Osteoblast (primary cell): ENCODE results near the gene SLC6A6. TPM values are rescaled to one million over a fixed set of nuclear protein-coding genes. Genes with fewer than 3 reads are reported as not detected.

Experiments used
- DNase-seq: peaks from one replicate; pipeline ENCODE4 v3.0.0; 2011; ENCODE audit warnings: low spot score, mixed read lengths; ENCODE audit not compliant: insufficient read length; ENCODE audit errors: missing footprints
- H2AFZ ChIP-seq: 2 replicates; pipeline ENCODE4 v1.6.0; 2011; ENCODE audit warnings: mild to moderate bottlenecking, low read length
- H3K27ac ChIP-seq: 2 replicates; pipeline ENCODE4 v1.5.1; 2011; ENCODE audit warnings: mild to moderate bottlenecking, low read depth, low read length, moderate library complexity
- H3K27me3 ChIP-seq: 2 replicates; pipeline ENCODE4 v1.6.0; 2012; ENCODE audit warnings: mild to moderate bottlenecking, control low read depth, inconsistent platforms, low read length, moderate library complexity; ENCODE audit not compliant: insufficient read depth
- H3K36me3 ChIP-seq: 2 replicates; pipeline ENCODE4 v1.5.1; 2011; ENCODE audit warnings: mild to moderate bottlenecking, low read length, control low read depth, moderate library complexity; ENCODE audit not compliant: insufficient read depth
- H3K4me1 ChIP-seq: 2 replicates; pipeline ENCODE4 v1.5.1; 2011; ENCODE audit warnings: mild to moderate bottlenecking, low read length, control low read depth, moderate library complexity; ENCODE audit not compliant: insufficient read depth
- H3K4me2 ChIP-seq: 2 replicates; pipeline ENCODE4 v1.6.0; 2011; ENCODE audit warnings: mild to moderate bottlenecking, low read length; ENCODE audit not compliant: insufficient read depth
- H3K4me3 ChIP-seq: fragments of 200-600 bp; sonication (generic); 3 replicates; pipeline ENCODE4 v1.5.1; 2012; ENCODE audit warnings: mild to moderate bottlenecking, low read length, inconsistent platforms; ENCODE audit not compliant: insufficient read depth
- H3K79me2 ChIP-seq: 2 replicates; pipeline ENCODE4 v1.6.0; 2012; ENCODE audit warnings: mild to moderate bottlenecking, low read length, control low read depth, inconsistent platforms; ENCODE audit not compliant: insufficient read depth
- H3K9me3 ChIP-seq: 2 replicates; pipeline ENCODE4 v1.5.1; 2011; ENCODE audit warnings: low read depth, low read length, control low read depth
- H4K20me1 ChIP-seq: 2 replicates; pipeline ENCODE4 v1.6.0; 2012; ENCODE audit warnings: mild to moderate bottlenecking, low read length, control low read depth; ENCODE audit not compliant: insufficient read depth
- total RNA-seq: library from RNA; depleted of rRNA; stranded (reverse); fragments of >200 nt; gene quantifications from 2 replicates; pipeline ENCODE4 v1.2.3, GENCODE V29; 2012
- TF ChIP-seq, protein P1 (sequence below): IDR thresholded peaks from 2 replicates; pipeline ENCODE4 v1.5.1; 2011; ENCODE audit warnings: mild to moderate bottlenecking, low read depth, low read length, moderate library complexity; ENCODE audit errors: extremely low read depth

SLC6A6 gene
- total RNA-seq, 1 donor: 86.5 TPM

- Histone ChIP-seq H3K79me2 (no peaks in the 10 kb centered on the region), H3K27ac (peak overlapping the region; percentile 32), H3K36me3 (peaks cover 99% of the 10 kb centered on the region), H3K27me3 (no peaks in the 10 kb centered on the region), H4K20me1 (no peaks in the 10 kb centered on the region), H3K4me3 (no peak overlapping the region), H3K4me2 (no peak overlapping the region), H3K9me3 (no peaks in the 10 kb centered on the region), H3K4me1 (peaks cover 6% of the 10 kb centered on the region), H2AFZ (no peak overlapping the region)
- TF ChIP-seq, protein P1, sequence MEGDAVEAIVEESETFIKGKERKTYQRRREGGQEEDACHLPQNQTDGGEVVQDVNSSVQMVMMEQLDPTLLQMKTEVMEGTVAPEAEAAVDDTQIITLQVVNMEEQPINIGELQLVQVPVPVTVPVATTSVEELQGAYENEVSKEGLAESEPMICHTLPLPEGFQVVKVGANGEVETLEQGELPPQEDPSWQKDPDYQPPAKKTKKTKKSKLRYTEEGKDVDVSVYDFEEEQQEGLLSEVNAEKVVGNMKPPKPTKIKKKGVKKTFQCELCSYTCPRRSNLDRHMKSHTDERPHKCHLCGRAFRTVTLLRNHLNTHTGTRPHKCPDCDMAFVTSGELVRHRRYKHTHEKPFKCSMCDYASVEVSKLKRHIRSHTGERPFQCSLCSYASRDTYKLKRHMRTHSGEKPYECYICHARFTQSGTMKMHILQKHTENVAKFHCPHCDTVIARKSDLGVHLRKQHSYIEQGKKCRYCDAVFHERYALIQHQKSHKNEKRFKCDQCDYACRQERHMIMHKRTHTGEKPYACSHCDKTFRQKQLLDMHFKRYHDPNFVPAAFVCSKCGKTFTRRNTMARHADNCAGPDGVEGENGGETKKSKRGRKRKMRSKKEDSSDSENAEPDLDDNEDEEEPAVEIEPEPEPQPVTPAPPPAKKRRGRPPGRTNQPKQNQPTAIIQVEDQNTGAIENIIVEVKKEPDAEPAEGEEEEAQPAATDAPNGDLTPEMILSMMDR: no peak
- DNase-seq: peak; percentile 29
Measured at GRCh38 chr3:14481646-14482036, 79.2 kb downstream of the SLC6A6 start.

- H3K9me3 ChIP-seq: no peaks in the 10 kb centered on the region
- H4K20me1 ChIP-seq: no peaks in the 10 kb centered on the region
- no peak overlapping the region for H3K4me2 ChIP-seq
- no peak overlapping the region for H3K4me3 ChIP-seq
- no peak overlapping the region for H2AFZ ChIP-seq
- peak overlapping the region; percentile 32 for H3K27ac ChIP-seq
- DNase-seq: peak; percentile 71
- no peaks in the 10 kb centered on the region for H3K27me3 ChIP-seq
- H3K79me2 ChIP-seq: no peaks in the 10 kb centered on the region
- peaks cover 6% of the 10 kb centered on the region for H3K4me1 ChIP-seq
- TF ChIP-seq, protein P1: no peak
- peaks cover 99% of the 10 kb centered on the region for H3K36me3 ChIP-seq
Measured at GRCh38 chr3:14482271-14482721, 79.9 kb downstream of the SLC6A6 start.

DNA sequence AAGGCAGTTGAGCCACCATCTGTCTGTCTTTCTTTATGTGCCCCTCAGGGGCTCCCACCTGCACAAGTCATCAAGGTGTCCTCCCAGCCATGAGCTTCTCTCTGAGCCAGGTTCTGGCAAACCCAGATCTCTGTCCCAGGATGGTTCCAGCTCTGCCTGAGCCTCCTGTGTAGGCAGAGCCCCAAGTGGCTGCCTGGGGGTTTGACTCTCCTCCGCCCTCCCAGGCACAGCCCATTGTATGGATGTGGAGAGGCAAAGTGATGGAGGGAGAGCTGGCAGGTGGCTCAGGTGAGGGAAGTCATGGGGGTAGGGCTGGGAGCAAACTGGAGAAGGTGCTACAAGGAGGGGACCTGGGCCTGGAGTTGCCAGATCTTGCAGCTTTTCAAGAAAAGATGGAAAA, 80.9 kb downstream of the SLC6A6 start:
- Histone ChIP-seq H3K79me2 (no peaks in the 10 kb centered on the region), H3K4me2 (no peak overlapping the region), H3K4me1 (peaks cover 6% of the 10 kb centered on the region), H3K27me3 (no peaks in the 10 kb centered on the region), H4K20me1 (no peaks in the 10 kb centered on the region), H3K27ac (no peak overlapping the region), H3K36me3 (peaks cover 94% of the 10 kb centered on the region), H2AFZ (no peak overlapping the region), H3K9me3 (no peaks in the 10 kb centered on the region), H3K4me3 (no peak overlapping the region)
- peak; percentile 4 for DNase-seq
- TF ChIP-seq, protein P1: no peak

- no peak overlapping the region for H3K4me3 ChIP-seq
- H4K20me1 ChIP-seq: no peaks in the 10 kb centered on the region
- H2AFZ ChIP-seq: no peak overlapping the region
- no peaks in the 10 kb centered on the region for H3K27me3 ChIP-seq
- no peak overlapping the region for H3K4me2 ChIP-seq
- peaks cover 86% of the 10 kb centered on the region for H3K36me3 ChIP-seq
- peaks cover 4% of the 10 kb centered on the region for H3K4me1 ChIP-seq
- H3K79me2 ChIP-seq: no peaks in the 10 kb centered on the region
- TF ChIP-seq, protein P1: no peak
- DNase-seq: no peak
- H3K9me3 ChIP-seq: no peaks in the 10 kb centered on the region
- no peak overlapping the region for H3K27ac ChIP-seq
Measured at GRCh38 chr3:14484741-14485140, 82.3 kb downstream of the SLC6A6 start.
